T1000 (cell line): Measurements from ENCODE around the gene DCC.

ENCODE experiments used
- DNase-seq: peaks from one replicate; lab custom pipeline; 2025; ENCODE audit warnings: mixed read lengths; lab: John Stamatoyannopoulos, UW

The DCC gene

DNA sequence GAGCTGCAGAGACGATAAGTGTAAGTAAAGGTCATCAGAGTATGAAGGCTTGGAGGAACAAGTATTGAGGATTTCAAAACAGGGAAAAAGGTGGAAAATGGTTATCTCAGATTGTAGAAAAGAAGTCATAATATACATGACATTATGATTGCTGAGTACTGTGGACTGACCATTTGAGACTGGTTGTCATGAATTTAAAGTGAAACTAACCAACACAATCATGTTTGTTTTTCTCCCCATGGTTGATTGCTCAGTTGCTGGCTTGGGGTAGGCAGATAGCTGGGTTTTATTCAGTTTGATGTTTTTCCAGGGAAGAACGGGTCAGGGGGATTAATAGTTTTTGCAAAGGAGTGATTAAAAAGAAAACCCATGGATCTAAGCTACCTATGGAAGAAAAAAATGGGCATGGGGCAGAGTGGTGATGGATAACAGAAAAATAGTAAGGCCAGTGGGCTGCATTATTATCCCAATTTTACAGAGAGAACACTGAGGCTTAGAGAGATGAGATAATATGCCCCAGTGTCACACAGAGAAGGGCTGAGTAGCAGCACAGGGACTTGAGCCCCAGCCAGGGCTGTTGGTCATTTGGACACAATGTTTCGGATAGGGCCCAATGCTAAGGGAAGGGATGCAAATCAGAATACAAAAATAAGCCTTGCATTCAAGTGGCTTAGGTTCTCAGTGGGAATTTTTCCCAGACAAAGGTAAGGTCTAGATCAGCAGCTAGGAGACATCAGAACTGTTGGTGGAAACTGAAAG lies 885.7 kb downstream of the DCC start:
- DNase-seq: no peak

DNA sequence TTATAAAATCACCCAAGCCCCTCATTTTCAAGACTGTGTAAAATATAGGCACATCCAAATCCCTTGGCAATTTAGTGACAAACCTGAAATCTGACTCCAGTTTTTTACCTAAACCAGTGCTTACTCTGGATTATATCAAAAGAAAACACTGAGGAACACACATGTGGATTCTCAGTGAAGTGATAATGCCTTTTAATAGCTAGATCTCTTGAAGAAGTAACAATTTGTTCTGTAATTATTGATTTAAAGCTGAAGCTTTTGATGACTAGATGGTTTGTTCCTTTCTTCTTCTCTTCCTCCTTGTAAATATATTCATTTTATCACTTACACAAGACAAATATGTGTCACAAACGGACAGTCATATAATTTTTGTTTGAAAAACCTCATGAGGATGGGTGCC lies 894.6 kb downstream of the DCC start:
- no peak for DNase-seq

DNA sequence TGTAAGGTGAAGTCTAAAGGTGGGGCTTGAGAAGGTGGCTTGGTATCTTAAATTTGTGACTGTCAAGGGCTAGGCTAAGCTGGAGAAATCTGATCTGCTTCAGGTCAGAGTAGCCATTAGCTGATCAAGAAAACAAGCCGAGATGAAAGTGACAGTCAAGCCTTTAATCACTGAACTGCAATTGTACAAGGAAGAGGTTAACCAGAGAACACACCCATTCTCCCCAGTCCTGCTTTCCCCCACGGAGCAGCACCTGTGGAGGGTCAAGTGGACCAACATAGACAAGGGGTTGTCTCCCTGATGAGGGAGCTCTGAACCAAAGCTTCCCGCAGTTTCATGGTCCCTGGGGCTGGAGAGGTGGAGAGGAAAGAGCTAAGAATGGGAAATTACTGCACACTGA lies 901.2 kb downstream of the DCC start:
- DNase-seq: no peak

DNA sequence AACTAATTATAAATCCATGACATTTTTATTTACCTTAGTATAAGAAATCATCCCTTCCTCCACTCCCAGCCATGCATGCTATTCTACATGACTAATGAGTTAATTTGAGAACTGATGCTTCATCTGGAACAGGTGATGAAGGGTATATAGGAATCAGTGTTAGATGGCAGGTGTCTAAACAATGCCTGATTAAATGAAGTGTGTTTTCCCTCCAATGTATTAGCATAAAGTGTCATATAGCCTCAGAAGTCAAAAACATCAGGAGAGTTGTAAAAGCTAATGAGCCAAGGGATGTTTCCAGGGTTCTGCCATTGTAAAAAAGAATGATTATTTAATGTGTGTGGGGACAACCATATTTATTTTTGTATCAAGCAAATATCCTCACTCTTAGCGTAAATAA lies 913.8 kb downstream of the DCC start:
- no peak for DNase-seq

DNA sequence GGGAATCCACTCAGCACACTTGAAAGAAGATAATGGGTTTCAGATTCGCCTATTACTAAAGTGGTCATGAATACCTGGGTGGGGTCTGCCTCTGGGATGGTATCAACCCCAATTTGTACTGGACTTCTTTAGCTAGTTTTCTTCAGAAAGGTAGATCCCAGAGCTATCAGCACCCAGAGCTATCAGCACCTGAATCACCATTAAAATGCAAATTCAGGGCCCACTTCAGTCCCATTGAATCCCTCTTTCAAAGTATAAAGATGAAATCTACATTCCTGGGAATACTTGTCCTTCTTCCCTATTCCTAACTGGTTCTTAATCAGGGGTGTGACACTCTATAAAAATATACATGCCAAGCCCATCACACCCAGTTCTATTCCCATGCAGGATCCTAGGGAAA lies 914.3 kb downstream of the DCC start:
- no peak for DNase-seq

DNA sequence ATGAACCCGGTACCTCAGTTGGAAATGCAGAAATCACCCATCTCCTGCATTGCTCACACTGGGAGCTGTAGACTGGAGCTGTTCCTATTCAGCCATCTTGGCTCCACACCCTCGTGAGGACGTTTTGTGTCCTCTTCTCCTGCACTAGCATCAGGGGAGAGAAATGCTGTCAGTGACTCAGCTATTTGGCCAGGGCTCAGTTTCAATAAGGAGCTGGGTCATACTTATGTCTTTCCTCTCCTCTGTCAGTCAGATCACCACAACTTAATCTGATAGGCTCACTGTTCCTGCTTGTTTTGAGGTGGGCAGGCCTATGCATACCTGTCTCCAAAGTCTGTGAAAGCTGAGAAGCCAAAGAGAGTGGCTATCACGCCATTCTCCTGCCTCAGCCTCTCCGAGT lies 921.2 kb downstream of the DCC start:
- DNase-seq: no peak

DNA sequence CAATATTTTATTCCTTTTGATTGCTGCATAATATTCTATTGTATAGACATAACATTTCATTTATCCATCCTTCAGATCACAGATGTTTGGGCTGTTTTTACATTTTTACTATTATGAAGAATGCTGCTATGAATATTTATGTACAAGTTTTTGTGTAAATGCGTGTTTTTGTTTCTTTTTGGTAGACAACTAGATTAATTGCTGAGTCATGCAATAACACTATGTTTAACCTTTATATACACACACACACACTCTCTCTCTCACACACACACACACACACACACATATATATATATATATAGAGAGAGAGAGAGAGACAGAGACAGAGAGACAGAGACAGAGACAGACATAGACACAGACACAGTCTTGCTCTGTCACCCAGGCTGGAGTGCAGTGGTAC lies 926.9 kb downstream of the DCC start:
- DNase-seq: no peak

DNA sequence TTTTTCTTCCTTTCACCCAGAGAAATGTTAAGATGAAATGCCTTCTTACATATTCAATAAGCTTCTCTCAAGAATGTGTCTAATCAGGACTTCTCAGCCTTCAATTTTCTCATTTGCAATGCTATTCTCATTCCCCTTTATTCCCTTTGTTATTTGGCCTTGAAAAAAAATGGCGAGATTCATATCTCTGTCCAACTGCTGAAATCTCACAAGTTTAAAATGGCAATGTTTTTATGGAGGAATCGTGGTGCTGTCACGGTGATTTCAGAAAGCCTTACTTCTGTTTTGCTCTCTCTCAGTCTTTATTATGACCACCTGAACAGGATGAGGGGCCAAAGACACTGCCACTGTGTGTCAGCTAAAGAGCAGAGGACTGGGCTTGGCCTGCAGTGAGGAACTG lies 928.5 kb downstream of the DCC start:
- no peak for DNase-seq

DNA sequence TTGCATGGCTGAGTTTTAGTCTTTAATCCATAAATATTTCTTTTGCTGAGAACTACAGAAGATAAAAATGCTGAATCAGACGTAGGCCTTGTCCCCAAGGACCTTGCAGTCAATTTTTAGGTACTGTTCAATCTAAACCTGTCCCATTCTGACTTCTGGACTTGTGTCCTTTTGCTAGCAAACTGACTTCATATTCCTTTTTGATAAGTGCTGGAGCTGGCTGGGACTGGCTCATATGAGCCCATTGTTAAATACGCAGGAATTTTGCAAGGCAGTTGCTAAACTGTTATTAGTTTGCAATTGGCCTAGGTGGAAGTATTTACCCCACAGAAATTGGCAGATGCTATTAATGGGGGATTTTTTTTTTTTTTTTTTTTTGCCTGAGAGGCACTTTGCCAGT lies 941.4 kb downstream of the DCC start:
- DNase-seq: no peak

DNA sequence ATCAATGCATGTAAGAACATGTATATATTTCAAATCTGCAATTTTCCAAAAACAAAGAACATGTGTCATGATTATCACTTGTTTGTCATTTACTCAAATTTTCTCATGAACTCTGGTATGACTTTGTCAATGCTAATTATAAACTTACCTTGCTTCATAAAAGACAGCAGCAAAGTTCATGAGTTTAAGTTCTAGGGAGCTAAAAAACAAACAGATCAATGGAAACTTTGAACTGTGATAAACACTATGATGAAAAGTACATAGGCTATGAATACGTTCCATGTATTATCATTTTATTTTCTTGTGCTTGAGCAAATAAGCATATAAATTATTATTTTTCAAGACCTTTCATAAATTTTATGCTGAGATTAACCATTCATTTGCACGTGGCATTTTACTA lies 943.7 kb downstream of the DCC start:
- no peak for DNase-seq

DNA sequence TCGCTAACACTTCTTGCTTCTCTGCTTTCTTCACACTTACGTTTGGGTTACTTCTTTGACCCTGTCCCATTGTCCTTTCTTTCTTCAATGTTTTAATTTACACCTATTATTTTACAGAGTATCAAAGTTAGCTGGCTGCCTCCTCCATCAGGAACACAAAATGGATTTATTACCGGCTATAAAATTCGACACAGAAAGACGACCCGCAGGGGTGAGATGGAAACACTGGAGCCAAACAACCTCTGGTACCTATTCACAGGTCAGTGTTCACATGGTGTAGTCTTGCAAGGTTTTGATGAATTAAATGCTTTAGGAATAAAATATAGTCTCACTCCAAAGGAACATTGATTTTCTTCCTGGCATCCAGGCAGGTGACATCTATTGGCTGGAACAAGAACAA lies 965.5 kb downstream of the DCC start:
- DNase-seq: no peak

DNA sequence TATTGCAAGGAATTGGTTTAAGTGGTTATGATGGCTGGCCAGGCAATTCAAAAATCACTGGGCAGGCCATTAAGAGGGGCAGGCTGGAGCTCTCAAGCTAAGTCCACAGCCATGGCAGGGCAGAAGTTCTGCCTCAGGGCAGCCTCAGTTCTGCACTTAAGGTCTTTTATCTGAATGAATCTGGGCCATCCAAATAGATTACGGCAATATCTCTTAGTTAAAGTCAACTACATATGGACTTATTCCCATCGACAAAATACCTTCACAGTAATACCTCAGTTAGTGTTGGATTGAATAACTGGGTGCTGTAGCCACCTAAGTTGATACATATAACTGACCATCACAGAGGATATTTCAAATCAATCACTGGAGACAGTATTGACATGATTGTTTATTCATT lies 979.6 kb downstream of the DCC start:
- DNase-seq: no peak

DNA sequence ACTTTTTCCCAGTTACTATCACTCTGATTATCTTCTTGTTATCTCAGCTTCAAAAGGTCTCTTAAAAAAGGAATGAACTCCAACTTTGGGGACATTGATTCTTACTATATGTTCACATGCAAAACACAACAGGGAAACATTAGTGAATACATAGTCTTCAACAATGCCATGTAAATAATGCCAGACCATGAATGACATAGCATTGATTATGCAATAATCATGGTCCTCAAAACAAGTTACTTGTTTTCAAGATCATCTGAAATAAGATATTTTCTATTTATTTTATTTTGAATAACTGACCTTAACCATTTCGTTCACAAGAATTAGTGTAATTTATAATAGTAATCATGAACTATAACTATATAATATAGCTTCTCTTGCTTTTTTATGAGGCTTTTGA lies 982.2 kb downstream of the DCC start:
- no peak for DNase-seq

DNA sequence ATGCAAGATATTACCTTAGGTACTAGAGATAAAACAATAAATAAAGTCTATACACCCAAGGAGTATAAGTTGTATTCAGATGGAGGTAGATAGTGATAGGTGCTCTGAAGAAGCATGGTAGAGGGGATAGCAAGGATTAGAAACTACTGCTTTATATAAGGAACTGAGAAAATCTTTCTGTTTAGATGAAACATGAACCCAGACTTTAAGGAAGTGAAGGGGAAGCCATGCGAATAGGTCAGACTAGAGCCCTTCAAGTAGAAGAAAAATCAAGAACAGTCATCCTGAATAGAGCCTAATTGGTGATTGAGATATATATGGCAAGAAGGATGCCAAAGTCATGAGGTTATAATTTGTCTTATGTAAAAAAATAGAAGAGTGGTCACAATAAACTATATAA lies 984.4 kb downstream of the DCC start:
- DNase-seq: no peak

DNA sequence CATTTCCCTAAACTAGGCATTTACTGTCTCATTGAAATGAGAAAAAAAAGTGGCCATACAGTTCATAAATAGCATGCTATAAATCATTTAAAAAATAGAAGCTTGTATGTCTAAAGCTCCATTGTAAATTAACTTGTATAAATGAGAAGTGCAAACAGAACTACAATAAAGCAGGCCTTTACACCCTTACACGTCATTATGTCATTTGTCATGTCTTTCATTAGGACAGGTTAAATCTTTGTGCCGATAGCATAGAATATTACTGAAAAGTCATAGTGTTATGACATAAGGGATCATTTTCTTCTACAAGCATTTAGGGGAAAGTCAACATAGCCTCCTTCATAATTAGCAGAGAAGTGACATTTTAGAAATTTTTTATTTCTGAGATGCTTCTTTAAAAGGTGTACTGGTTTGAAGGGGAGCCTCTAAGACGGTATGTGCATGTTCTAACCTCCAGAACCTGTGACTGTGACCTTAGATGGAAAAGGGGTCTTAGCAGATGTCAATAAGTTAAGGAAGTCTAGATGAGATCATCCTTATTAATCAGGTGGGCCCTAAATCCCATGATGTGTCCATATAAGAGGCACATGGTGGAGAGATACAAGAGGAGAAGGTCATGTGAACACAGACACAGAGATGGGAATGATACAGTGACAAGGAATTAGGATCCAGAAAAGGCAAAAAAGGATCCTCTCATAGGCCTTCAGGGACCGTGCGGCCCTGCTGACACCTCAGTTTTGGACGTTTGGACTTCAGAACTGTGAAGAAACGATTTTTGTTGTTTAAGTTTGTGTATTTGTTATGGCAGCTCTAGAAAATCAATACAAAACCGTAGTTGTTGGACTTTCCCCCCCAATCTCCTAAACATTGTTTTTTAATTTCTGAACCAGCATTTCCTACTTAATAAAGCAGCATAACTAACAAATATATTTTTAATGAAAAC lies 1020.8 kb downstream of the DCC start:
- no peak for DNase-seq

DNA sequence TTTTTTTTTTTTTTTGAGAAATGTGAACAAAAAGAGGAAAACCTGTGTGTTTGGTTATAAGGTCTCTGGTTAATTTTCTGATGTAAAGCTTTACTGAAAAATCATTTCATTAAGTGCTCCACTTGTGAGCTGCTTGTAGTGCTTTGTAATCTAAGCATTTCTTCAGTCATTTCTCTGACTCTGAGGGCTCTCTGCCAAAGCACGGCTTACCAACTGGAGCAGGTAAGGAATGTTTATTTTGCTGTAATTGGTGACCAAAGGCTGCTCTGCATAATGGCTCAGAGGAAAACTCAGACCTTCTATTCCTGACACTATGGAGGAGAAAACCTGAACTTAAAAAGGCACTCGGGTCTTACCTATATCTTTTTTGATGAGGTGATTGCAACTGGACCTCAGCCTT lies 1035.6 kb downstream of the DCC start:
- DNase-seq: no peak

DNA sequence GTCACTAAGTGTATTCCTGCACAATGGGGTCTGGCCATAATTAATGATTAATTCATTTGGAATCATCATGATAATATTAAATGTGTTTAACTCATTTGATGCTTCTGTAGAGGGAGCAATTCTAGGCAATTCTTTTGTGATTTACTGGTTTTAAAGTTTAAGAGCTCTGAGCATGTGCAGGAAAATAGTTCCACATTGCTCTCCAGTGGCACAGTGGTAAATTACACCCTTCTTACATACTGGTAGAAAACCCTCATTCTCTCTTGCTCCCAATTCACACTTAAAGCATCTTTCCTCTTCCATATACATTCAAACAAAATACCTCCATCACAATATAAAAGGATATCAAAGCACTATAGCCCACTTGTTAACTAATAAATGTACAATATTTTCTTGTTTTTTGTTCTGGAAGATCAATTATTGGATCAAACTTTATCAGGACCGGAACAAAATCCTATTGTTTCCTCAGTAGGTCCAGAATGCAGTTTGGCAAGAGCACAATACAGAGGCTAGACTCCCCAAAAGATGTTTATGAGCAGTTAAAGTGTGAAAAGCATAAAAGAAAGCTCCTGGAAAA lies 1040.2 kb downstream of the DCC start:
- DNase-seq: no peak

DNA sequence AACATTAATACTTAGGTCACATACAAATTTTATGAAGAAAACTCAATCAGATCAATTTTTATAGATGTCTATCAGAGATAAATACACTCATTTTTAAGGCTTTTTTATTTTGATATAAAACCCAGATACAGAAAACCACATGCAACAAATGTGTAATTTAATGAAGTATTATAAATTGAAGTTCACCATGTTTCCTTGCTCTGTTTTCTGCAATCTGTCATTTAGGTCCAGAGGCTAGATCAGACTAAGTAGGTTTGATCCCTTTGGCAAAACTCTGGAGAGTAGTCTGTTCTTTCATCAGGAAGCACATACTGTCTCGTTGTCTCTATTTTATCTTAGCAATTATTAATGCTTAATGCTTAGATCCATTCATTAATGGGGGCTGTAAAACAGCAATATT lies 1042.9 kb downstream of the DCC start:
- no peak for DNase-seq

DNA sequence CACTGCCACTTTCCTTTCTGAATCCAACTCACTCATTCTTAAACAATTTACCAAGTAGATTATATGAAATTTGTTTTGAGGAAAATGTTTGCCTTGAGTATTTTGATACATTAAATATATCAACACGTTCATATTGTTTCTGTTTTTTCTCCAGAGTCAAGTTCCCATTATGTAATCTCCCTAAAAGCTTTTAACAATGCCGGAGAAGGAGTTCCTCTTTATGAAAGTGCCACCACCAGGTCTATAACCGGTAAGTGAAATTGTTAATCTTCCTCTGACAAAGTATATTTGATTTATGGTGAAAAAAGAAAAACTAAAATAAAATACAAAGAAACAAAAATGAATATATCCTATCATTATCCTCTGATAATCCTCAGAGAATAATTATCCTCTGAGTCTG lies 1045.9 kb downstream of the DCC start:
- DNase-seq: no peak

DNA sequence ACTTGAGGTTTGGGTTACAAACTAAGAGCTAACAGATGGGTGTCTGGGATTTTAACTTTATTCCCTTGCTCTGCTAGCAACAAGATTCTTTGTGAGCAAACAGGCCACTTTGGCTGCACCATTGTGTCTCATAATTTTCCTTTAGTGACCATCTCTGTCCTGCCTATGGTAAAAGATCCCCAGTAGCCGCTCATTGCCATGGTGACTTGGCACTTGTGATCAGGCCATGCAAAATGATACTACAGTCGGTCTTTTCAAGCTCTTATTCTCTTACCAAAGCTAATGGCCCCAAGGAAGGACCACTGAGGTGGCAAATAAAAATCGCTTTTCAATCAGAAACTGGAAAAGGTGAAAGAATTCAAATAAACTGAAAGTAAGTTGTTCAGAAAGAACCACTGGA lies 1047.6 kb downstream of the DCC start:
- DNase-seq: no peak

DNA sequence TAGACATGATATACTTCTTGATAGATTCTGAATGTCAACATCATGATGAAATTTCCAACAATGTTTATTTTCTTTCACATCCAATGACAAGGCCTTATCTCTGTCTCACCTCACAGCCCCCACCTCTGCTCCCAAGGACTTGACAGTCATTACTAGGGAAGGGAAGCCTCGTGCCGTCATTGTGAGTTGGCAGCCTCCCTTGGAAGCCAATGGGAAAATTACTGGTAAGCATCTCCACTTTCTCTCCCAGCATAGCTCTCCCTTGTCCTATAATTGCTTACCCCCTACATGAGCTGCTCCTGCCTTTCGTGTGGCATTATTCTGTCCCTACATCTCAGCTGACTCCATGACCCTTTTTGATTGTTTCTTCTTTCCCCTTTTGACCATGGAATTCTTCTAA lies 1062.7 kb downstream of the DCC start:
- no peak for DNase-seq

DNA sequence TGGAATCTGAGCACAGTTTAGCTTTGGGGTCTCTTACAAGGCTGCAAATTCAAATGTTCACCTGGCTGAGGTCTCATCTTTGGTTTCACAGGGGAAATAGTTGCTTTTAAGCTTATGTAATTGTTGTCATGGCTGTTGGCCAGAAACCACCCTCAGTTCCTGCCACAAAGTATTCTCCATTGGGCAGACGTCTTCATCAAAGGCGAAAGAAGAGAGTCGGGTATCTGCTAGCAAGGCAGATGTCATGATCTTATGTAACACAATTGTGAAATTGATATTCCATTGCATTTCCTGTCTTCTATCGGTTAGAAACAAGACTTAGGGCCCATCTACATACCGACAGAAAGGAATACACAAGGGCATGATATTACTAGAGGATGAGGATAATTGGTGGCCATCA lies 1068.3 kb downstream of the DCC start:
- DNase-seq: no peak

DNA sequence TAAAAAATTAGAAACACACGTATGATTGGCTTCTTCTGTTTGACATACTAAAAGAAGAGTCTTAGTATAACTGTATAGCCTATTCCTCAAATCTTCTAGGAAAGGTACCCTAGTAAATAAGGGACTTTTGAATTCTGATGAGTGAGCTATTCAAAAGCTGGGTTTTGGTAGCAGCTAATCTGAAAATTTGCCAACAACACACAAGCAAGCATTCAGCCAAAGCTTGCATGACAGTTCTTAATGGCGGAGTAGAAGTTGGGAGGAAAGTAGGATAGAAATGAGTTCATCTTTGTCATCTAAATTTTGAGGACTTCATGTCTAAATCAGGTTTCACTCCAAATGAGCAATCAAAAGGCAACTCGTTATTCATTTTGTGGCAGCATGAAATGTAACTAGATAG lies 1071.5 kb downstream of the DCC start:
- no peak for DNase-seq
